Fibroblast of mammary gland (primary cell): ENCODE data around the gene PHKA2.

Experiments
- DNase-seq: peaks from one replicate; pipeline ENCODE4 v3.0.0-alpha.2; 2010; ENCODE audit warnings: low read depth
- H3K4me3 ChIP-seq: 2 replicates; pipeline ENCODE4 v1.5.1; 2011; ENCODE audit warnings: low read depth, mild to moderate bottlenecking, low read length, moderate library complexity; ENCODE audit not compliant: control insufficient read depth
- TF ChIP-seq, protein P1 (sequence below): conservative IDR thresholded peaks from 2 replicates; pipeline ENCODE4 v1.5.1; 2011; ENCODE audit warnings: low read depth, low read length, inconsistent platforms; ENCODE audit not compliant: control insufficient read depth, insufficient read depth

Gene PHKA2

DNA sequence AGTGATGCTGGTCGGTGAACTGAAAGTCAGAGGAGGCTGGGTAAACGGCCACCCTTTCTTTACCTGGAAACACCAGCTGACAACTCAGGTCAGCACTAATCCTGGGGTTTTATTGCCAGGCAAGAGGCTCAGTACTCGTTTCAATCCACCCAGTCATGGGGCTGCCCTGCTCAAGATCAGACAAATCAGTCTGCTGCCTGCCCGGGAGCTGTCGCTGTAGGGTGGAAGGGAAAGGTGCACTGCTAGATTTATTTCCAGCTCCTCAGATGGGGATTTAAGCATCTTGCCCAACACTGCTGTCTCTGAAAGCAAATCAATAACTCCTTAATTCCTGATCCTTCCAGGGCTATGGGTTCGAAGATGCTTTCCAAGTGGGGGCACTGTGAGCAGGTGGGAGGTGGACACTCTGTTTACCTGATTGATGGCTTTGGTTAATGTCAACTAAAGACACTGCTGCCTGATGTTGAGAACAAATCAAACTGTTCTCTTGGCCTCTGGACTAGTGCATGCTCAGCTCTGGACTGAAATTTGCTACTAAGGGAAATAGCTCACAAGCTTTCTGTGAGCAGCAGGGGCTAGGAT lies 59.3 kb downstream of the PHKA2 start:
- H3K4me3 ChIP-seq, result no peak overlapping the region
- TF ChIP-seq, protein P1, sequence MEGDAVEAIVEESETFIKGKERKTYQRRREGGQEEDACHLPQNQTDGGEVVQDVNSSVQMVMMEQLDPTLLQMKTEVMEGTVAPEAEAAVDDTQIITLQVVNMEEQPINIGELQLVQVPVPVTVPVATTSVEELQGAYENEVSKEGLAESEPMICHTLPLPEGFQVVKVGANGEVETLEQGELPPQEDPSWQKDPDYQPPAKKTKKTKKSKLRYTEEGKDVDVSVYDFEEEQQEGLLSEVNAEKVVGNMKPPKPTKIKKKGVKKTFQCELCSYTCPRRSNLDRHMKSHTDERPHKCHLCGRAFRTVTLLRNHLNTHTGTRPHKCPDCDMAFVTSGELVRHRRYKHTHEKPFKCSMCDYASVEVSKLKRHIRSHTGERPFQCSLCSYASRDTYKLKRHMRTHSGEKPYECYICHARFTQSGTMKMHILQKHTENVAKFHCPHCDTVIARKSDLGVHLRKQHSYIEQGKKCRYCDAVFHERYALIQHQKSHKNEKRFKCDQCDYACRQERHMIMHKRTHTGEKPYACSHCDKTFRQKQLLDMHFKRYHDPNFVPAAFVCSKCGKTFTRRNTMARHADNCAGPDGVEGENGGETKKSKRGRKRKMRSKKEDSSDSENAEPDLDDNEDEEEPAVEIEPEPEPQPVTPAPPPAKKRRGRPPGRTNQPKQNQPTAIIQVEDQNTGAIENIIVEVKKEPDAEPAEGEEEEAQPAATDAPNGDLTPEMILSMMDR, result no peak
- no peak for DNase-seq

DNA sequence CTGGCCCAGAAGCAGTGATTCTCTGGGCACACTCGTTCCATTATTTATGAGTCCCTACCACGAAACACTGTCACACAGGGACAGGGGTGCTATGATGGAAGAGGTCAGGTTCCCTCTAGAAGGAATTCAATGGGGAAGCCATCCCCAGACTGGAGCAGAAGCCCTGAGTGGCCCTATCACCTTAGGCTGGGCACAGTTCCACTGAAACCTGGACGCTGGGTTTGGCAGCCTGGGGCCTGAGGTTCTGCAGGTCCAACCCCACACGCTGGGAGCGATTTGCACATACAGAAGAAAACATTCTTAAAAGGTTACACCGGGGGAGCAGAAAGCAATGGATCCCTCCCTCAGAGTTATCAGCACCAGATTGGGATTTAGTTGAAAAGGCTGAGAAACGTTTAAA lies 63.3 kb downstream of the PHKA2 start:
- H3K4me3 ChIP-seq, result no peak overlapping the region
- TF ChIP-seq, protein P1, result no peak
- no peak for DNase-seq

DNA sequence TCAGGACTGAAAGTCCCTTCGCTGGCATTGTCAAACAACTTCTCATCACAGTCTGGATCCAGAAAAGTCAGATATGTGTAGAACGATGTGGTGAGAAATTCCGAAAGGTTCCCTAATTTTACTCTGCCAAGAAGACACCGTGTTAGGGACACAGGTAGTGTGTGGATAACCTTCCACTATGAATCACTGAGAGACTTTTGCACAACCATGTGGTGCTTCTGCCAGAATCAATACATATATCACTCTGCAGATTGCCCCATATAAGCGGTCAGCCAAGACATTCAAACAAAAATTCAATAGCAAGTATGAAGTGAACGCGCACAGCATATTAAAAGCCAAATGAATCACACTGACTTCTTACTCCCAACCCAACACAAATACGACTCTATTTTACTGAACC lies 63.8 kb downstream of the PHKA2 start:
- TF ChIP-seq, protein P1, result no peak
- DNase-seq, result no peak
- H3K4me3 ChIP-seq, result no peak overlapping the region

DNA sequence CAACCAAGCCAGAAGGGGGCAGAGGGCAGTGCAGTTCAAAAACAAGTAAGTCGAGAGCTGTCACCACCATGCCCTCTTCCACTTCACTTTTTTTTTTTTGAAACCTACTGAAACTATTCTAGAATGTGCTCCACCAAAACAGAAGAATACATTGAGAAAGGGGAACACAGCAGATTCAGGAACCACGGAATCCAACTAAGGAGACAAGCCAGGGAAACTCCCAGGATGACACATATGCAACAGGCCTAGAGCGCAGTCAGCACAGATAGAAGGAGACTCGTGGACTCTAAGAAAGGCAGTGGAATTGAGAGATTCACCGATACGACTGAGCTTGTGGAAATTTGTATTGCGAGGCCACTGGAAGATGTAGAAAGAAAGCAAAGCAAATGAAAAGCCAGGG lies 66.1 kb downstream of the PHKA2 start:
- DNase-seq, result no peak
- TF ChIP-seq, protein P1, result no peak
- no peak overlapping the region for H3K4me3 ChIP-seq

DNA sequence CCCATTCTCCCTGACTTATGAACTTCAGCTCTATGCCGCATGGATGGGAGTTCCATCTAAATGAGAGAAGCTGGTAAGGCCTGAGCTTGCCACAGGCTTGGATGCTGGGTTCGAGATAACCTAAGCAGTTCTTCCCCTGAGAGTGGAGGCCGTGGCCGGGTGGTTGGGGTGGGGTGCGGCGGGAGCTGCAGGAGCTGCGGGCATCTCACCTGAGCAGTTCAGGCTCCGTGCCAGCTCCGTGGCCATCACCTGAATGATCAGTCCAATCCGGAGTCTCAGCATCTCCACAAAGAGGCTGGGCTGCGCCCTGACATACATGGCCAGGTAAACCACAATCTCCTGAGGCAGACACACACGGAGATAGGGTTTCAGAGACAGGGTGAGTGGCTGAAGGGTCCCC lies 77.6 kb downstream of the PHKA2 start:
- TF ChIP-seq, protein P1, result no peak
- no peak for DNase-seq
- H3K4me3 ChIP-seq, result no peak overlapping the region

DNA sequence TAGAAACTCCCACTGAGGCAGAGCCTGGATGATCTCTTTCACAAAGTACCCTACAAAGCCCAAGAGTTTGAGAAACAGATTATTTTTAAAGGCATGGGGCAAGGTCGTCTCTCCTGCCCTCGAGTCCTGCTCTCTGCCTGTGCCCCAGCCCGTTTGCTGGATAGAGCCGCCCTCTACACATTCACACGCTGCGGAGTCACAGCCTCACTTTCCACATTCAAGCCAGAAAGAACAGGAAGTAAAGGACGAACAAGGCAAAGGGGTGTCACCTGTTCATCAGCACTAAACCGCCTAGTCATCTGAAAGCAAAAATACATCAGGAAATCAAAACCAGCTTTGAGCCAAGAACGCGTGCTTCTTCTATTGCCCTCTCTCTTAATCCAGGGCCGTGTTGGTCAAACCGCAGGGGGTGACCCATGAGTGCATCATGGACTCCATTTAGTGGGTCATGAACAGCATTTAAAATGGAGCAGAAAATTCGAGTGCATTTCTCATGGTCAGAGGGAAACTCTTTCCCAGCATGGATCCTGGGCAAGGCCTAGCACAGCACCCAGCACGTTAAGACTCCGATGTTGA lies 83.4 kb downstream of the PHKA2 start:
- TF ChIP-seq, protein P1, result no peak
- no peak for DNase-seq
- no peak overlapping the region for H3K4me3 ChIP-seq
